ENCODE measurements around the gene CNNM3.

- TF ChIP-seq POLR2A (IDR thresholded peaks at IDR 0.05), result no peak
- TF ChIP-seq CTCF (IDR thresholded peaks at IDR 0.05), result no peak
Observed at GRCh38 chr2:96813656-96814055, 2.4 kb upstream of the CNNM3 start.
